SW 1271 (cell line): Measurements from ENCODE around the gene ARID1B.

Experiments used
- DNase-seq, 2 experiments: peaks; one replicate each; lab custom pipeline; 2025; lab: John Stamatoyannopoulos, UW

Gene ARID1B

GRCh38 chr6:157226761-157227160 is 449.6 kb downstream of the ARID1B start:
- no peak for DNase-seq

- DNase-seq, result no peak
Measured at GRCh38 chr6:157227202-157228166, 450.3 kb downstream of the ARID1B start.

GRCh38 chr6:157228426-157229131 is 451.4 kb downstream of the ARID1B start:
- DNase-seq, result no peak

GRCh38 chr6:157229132-157229618 is 452.0 kb downstream of the ARID1B start:
- no peak for DNase-seq

- DNase-seq, result no peak
Measured at GRCh38 chr6:157229713-157230112, 452.5 kb downstream of the ARID1B start.

GRCh38 chr6:157230910-157231309 is 453.7 kb downstream of the ARID1B start:
- DNase-seq, result no peak

- DNase-seq, result no peak
Measured at GRCh38 chr6:157232161-157232895, 455.1 kb downstream of the ARID1B start.

GRCh38 chr6:157233156-157233555 is 456.0 kb downstream of the ARID1B start:
- no peak for DNase-seq

GRCh38 chr6:157233686-157234085 is 456.5 kb downstream of the ARID1B start:
- DNase-seq, result no peak

GRCh38 chr6:157235600-157236039 is 458.4 kb downstream of the ARID1B start:
- no peak for DNase-seq

- DNase-seq, result no peak
Measured at GRCh38 chr6:157236040-157236725, 459.0 kb downstream of the ARID1B start.

GRCh38 chr6:157238346-157238745 is 461.2 kb downstream of the ARID1B start:
- no peak for DNase-seq

- no peak for DNase-seq
Measured at GRCh38 chr6:157239148-157239547, 462.0 kb downstream of the ARID1B start.

GRCh38 chr6:157239671-157240058 is 462.5 kb downstream of the ARID1B start:
- no peak for DNase-seq

GRCh38 chr6:157240059-157240959 is 463.1 kb downstream of the ARID1B start:
- DNase-seq, result no peak

GRCh38 chr6:157240960-157241311 is 463.8 kb downstream of the ARID1B start:
- DNase-seq, result no peak

- no peak for DNase-seq
Measured at GRCh38 chr6:157242791-157243190, 465.6 kb downstream of the ARID1B start.

GRCh38 chr6:157244175-157244574 is 467.0 kb downstream of the ARID1B start:
- no peak for DNase-seq

GRCh38 chr6:157244780-157245179 is 467.6 kb downstream of the ARID1B start:
- DNase-seq, result no peak

- no peak for DNase-seq
Measured at GRCh38 chr6:157245436-157245835, 468.3 kb downstream of the ARID1B start.
